Measurements from ENCODE around the gene TMEM19. TPM values are rescaled to one million over a fixed set of nuclear protein-coding genes. Genes with fewer than 3 reads are reported as not detected.

The TMEM19 gene
- total and polyA plus RNA-seq, 9 donors, result 3.9 to 16.1 (median 11.2) TPM

DNA sequence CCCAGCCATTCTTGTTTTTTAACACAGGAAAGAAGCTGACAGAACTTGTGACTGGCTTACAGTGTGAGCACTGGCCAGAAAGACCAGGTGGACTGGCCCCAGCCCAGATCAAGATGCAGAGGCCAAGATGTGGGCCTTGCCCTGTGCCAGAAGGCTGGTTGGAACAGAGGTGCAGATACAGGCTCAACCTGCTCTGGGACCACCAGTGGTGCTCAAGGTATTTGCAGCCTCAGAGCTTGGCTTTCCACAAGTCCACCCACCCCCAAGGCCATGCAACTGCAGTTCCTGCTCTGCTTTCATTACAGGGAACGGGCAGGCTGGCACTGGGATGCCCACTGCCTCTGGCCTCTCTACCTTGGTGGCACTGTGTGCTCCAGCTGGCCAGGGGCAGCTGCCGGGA, 45.6 kb upstream of the TMEM19 start:
- intact Hi-C loops (cut with DNase I), result no loop called here
- Histone ChIP-seq H3K9me3 (no peaks in the 10 kb centered on the region), H3K4me3 (no peak overlapping the region), H3K4me1 (ENCODE audit: insufficient read depth) (no peaks in the 10 kb centered on the region), H3K27ac (no peak overlapping the region), H3K27me3 (no peaks in the 10 kb centered on the region), H3K36me3 (no peaks in the 10 kb centered on the region)
- TF ChIP-seq EP300 (IDR thresholded peaks at IDR 0.05), result no peak
- TF ChIP-seq, protein P1, sequence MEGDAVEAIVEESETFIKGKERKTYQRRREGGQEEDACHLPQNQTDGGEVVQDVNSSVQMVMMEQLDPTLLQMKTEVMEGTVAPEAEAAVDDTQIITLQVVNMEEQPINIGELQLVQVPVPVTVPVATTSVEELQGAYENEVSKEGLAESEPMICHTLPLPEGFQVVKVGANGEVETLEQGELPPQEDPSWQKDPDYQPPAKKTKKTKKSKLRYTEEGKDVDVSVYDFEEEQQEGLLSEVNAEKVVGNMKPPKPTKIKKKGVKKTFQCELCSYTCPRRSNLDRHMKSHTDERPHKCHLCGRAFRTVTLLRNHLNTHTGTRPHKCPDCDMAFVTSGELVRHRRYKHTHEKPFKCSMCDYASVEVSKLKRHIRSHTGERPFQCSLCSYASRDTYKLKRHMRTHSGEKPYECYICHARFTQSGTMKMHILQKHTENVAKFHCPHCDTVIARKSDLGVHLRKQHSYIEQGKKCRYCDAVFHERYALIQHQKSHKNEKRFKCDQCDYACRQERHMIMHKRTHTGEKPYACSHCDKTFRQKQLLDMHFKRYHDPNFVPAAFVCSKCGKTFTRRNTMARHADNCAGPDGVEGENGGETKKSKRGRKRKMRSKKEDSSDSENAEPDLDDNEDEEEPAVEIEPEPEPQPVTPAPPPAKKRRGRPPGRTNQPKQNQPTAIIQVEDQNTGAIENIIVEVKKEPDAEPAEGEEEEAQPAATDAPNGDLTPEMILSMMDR (IDR thresholded peaks at IDR 0.05), result no peak
- no peak for TF ChIP-seq POLR2A (IDR thresholded peaks at IDR 0.05)
- WGBS, 3 donors, result 95 to 97% (median 96%) methylated on average over 2 of the region's 2 CpGs
- DNase-seq, result no peak

- TF ChIP-seq, protein P1 (IDR thresholded peaks at IDR 0.05), result no peak
- TF ChIP-seq POLR2A (IDR thresholded peaks at IDR 0.05) (no peak), EP300 (IDR thresholded peaks at IDR 0.05) (no peak)
- no peak overlapping the region for H3K27ac ChIP-seq
- intact Hi-C loops (cut with DNase I), result no loop called here
- H3K4me3 ChIP-seq, result no peak overlapping the region
- H3K36me3 ChIP-seq, result no peaks in the 10 kb centered on the region
- 72 to 79% (median 75%) methylated on average over 2 of the region's 2 CpGs for WGBS, 3 donors
- no peaks in the 10 kb centered on the region for H3K27me3 ChIP-seq
- DNase-seq, result no peak
- no peaks in the 10 kb centered on the region for H3K9me3 ChIP-seq
- no peaks in the 10 kb centered on the region for H3K4me1 ChIP-seq (ENCODE audit: insufficient read depth)
These were observed 44.5 kb upstream of the TMEM19 start for GRCh38 chr12:71641390-71641789.

DNA sequence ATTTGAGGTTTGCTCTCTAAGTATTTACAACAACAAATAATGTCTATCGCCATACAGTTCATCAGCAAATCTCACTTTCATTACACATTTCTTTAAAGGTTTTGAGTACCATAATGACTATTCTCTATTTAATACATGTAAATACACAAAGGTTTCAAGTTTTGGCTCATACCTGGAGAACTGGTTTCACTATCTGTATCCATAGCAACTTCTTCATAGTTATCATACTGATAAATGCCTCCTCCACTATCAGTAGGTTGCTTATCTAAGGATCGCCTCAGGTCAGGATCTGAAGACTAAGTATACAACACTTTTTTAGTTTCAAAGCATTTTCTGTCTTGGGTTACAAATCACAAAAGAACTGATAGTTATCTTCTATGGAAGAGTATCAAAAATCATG, 43.6 kb upstream of the TMEM19 start:
- Histone ChIP-seq H3K27me3 (no peaks in the 10 kb centered on the region), H3K9me3 (no peaks in the 10 kb centered on the region), H3K4me1 (ENCODE audit: insufficient read depth) (no peaks in the 10 kb centered on the region), H3K27ac (no peak overlapping the region), H3K4me3 (no peak overlapping the region), H3K36me3 (no peaks in the 10 kb centered on the region)
- intact Hi-C loops (cut with DNase I), result no loop called here
- no peak for DNase-seq
- TF ChIP-seq POLR2A (IDR thresholded peaks at IDR 0.05) (no peak), EP300 (IDR thresholded peaks at IDR 0.05) (no peak)
- 89 to 95% (median 94%) methylated on average over 2 of the region's 2 CpGs for WGBS, 3 donors

DNA sequence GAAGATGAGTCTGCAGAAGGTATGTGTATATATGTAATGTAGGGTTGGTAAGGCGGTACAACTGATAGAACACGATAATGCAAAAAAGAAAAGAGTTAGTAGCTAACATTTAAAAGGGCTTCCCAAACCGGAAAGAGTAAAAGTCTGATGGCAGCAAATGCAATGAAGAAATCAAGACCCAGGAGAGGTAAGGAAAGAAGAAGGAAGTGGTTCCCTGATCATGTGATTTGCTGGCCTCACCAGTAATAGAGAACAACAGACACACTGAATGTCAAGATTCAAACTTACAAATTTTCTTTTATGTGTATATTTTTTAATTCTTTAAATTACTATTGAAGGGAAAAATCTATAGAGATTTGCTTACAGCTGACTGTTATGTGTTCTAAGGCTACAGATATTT, 40.6 kb upstream of the TMEM19 start:
- H3K27ac ChIP-seq, result no peak overlapping the region
- intact Hi-C loops (cut with DNase I), result no loop called here
- no peaks in the 10 kb centered on the region for H3K4me1 ChIP-seq (ENCODE audit: insufficient read depth)
- H3K9me3 ChIP-seq, result no peaks in the 10 kb centered on the region
- H3K36me3 ChIP-seq, result no peaks in the 10 kb centered on the region
- no peaks in the 10 kb centered on the region for H3K27me3 ChIP-seq
- no peak overlapping the region for H3K4me3 ChIP-seq
- TF ChIP-seq, protein P1 (IDR thresholded peaks at IDR 0.05), result no peak
- TF ChIP-seq EP300 (IDR thresholded peaks at IDR 0.05) (no peak), POLR2A (IDR thresholded peaks at IDR 0.05) (no peak)
- WGBS, 3 donors, result 89 to 94% (median 92%) methylated on average over 3 of the region's 3 CpGs
- DNase-seq, result no peak

GRCh38 chr12:71646512-71646911, 39.4 kb upstream of the TMEM19 start:
- Histone ChIP-seq H3K4me1 (ENCODE audit: insufficient read depth) (no peaks in the 10 kb centered on the region), H3K27me3 (no peaks in the 10 kb centered on the region), H3K4me3 (no peak overlapping the region), H3K36me3 (no peaks in the 10 kb centered on the region), H3K9me3 (no peaks in the 10 kb centered on the region), H3K27ac (no peak overlapping the region)
- no peak for DNase-seq
- intact Hi-C loops (cut with DNase I), result no loop called here
- no peak for TF ChIP-seq POLR2A (IDR thresholded peaks at IDR 0.05)
- no peak for TF ChIP-seq EP300 (IDR thresholded peaks at IDR 0.05)
- TF ChIP-seq, protein P1 (IDR thresholded peaks at IDR 0.05), result no peak
- WGBS, 3 donors, result 96 to 98% (median 96%) methylated on average over 3 of the region's 3 CpGs
